HCT116 (cell line): ENCODE measurements around the gene BBS9.

Source experiments
- EZH2phosphoT487 ChIP-seq: fragments of 200-600 bp; IDR thresholded peaks from 2 replicates; pipeline ENCODE4 v1.6.1; 2018; ENCODE audit warnings: antibody characterized with exemption, borderline replicate concordance
- POLR2A ChIP-seq: IDR thresholded peaks from 2 replicates; pipeline ENCODE4 v1.7.0; 2011; ENCODE audit warnings: borderline replicate concordance; ENCODE audit not compliant: insufficient read depth, insufficient read length; ENCODE audit errors: extremely low read depth
- RAD21 ChIP-seq: IDR thresholded peaks from 2 replicates; pipeline ENCODE4 v1.6.1; 2012; ENCODE audit warnings: low read depth, mild to moderate bottlenecking
- YY1 ChIP-seq: IDR thresholded peaks from 2 replicates; pipeline ENCODE4 v1.6.1; 2011; ENCODE audit warnings: low read length, low read depth, moderate library complexity, mild to moderate bottlenecking; ENCODE audit not compliant: insufficient replicate concordance; ENCODE audit errors: extremely low read depth
- ZFX ChIP-seq: fragments of 450-650 bp; IDR thresholded peaks from 2 replicates; pipeline ENCODE4 v1.6.1; 2017
- ZNF274 ChIP-seq: fragments of 200-500 bp; sonication (Bioruptor generic); IDR thresholded peaks from 2 replicates; pipeline ENCODE4 v1.6.1; 2014; ENCODE audit warnings: mild to moderate bottlenecking, low read depth, low read length, inconsistent platforms
- TF ChIP-seq, protein P1 (sequence below), 3 experiments: fragments of 200-600 bp in 1 of 3; sonication (generic) in 1 of 3; IDR thresholded peaks in 2 of 3; conservative IDR thresholded peaks in 1 of 3; 2 replicates each; pipeline ENCODE4 v1.5.1; 2012 to 2017; ENCODE audit warnings: low read depth in 2 of 3, low read length in 2 of 3, antibody characterized with exemption in 1 of 3, borderline replicate concordance in 1 of 3, control low read depth in 1 of 3, mild to moderate bottlenecking in 1 of 3, mixed read lengths in 1 of 3, mixed run types in 1 of 3, moderate library complexity in 1 of 3; ENCODE audit not compliant: insufficient read depth in 1 of 3
- TF ChIP-seq, protein P2 (sequence below): IDR thresholded peaks from 2 replicates; pipeline ENCODE4 v1.6.1; 2012

DNA sequence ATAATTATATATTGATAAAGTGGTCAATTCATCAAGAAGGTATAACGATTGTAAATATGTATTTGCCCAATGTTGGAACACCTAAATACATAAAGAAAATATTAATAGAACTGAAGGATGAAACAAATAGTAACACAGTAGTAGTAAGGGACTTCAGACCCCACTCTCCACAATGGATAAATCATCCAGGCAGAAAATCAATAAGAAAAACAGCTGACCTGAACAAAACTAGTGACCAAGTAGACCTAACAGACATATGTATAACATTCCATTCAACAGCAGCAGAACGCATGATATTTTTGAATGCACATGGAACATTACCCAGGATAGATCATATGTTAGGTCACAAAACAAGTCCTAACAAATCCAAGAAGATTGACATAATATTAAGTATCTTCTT is 489.9 kb downstream of the BBS9 start:
- TF ChIP-seq RAD21: no peak
- TF ChIP-seq POLR2A: no peak
- no peak for TF ChIP-seq ZNF274
- TF ChIP-seq, protein P1, sequence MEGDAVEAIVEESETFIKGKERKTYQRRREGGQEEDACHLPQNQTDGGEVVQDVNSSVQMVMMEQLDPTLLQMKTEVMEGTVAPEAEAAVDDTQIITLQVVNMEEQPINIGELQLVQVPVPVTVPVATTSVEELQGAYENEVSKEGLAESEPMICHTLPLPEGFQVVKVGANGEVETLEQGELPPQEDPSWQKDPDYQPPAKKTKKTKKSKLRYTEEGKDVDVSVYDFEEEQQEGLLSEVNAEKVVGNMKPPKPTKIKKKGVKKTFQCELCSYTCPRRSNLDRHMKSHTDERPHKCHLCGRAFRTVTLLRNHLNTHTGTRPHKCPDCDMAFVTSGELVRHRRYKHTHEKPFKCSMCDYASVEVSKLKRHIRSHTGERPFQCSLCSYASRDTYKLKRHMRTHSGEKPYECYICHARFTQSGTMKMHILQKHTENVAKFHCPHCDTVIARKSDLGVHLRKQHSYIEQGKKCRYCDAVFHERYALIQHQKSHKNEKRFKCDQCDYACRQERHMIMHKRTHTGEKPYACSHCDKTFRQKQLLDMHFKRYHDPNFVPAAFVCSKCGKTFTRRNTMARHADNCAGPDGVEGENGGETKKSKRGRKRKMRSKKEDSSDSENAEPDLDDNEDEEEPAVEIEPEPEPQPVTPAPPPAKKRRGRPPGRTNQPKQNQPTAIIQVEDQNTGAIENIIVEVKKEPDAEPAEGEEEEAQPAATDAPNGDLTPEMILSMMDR (IDR thresholded peaks at IDR 0.05 in 2 of 3, conservative IDR thresholded peaks at IDR 0.05 in 1 of 3; ENCODE audit: borderline replicate concordance in 1 of 3, insufficient read depth in 1 of 3, low read depth in 2 of 3, low read length in 2 of 3): no peak
- no peak for TF ChIP-seq YY1
- TF ChIP-seq, protein P2, sequence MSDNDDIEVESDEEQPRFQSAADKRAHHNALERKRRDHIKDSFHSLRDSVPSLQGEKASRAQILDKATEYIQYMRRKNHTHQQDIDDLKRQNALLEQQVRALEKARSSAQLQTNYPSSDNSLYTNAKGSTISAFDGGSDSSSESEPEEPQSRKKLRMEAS: no peak
- TF ChIP-seq ZFX: no peak
- TF ChIP-seq EZH2phosphoT487: no peak
